ENCODE measurements around the gene PLAGL2.

PLAGL2 gene

GRCh38 chr20:32208499-32209154, 1.1 kb upstream of the PLAGL2 start:
- H3K18ac ChIP-seq (ENCODE audit: low read length) = no peak overlapping the region
- H3K9ac ChIP-seq (ENCODE audit: low read length) = no peak overlapping the region
- no peak overlapping the region for H2AFZ ChIP-seq (ENCODE audit: insufficient read depth, low read length, poor library complexity)
- H2BK120ac ChIP-seq (ENCODE audit: insufficient read depth, low read length, poor library complexity) = no peak overlapping the region
- H3K9me3 ChIP-seq (ENCODE audit: insufficient read depth, low read depth, low read length) = no peaks in the 10 kb centered on the region
- H3K79me1 ChIP-seq (ENCODE audit: low read length) = peaks cover 13% of the 10 kb centered on the region
- no peaks in the 10 kb centered on the region for H3K27me3 ChIP-seq (ENCODE audit: insufficient read depth, low read length)
- peak overlapping the region; percentile 71 for H3K4me2 ChIP-seq (ENCODE audit: low read length)
- WGBS (ENCODE audit: extremely low coverage, insufficient coverage, insufficient read length) = no CpG with 5 or more reads among the region's 13 CpGs
- no peak for DNase-seq
- H3K36me3 ChIP-seq (ENCODE audit: control insufficient read depth in 1 of 2, insufficient read depth in 2 of 2, low read length in 2 of 2) = peaks cover 19 to 22% of the 10 kb centered on the region in 2 experiments
- no peak overlapping the region for H2BK12ac ChIP-seq (ENCODE audit: low read length)
- H3K4ac ChIP-seq (ENCODE audit: low read depth, low read length) = no peak overlapping the region
- H2AK5ac ChIP-seq (ENCODE audit: low read length) = peak overlapping the region; percentile 18
- H3K23ac ChIP-seq (ENCODE audit: low read length) = no peak overlapping the region
- H3K4me3 ChIP-seq (ENCODE audit: low read depth, low read length) = peak overlapping the region; percentile 21
- H3K27ac ChIP-seq (ENCODE audit: low read depth, low read length) = no peak overlapping the region
- H2BK5ac ChIP-seq (ENCODE audit: low read depth, low read length, poor library complexity) = no peak overlapping the region
- peaks cover 17% of the 10 kb centered on the region for H3K79me2 ChIP-seq (ENCODE audit: control insufficient read depth, insufficient read depth, low read length, poor library complexity)
- H4K91ac ChIP-seq (ENCODE audit: low read depth, low read length) = no peak overlapping the region
- H3K4me1 ChIP-seq (ENCODE audit: control insufficient read depth in 1 of 2, insufficient read depth in 2 of 2, low read length in 2 of 2) = peaks cover 20 to 22% of the 10 kb centered on the region in 2 experiments
- H4K12ac ChIP-seq (ENCODE audit: low read depth, low read length) = peak overlapping the region; percentile 70
- H3K14ac ChIP-seq (ENCODE audit: low read length) = no peak overlapping the region
- peak overlapping the region; percentile 90 for H4K8ac ChIP-seq (ENCODE audit: low read depth, low read length)

- H4K12ac ChIP-seq (ENCODE audit: low read depth, low read length) = peak overlapping the region; percentile 98
- H3K4ac ChIP-seq (ENCODE audit: low read depth, low read length) = peak overlapping the region; percentile 99
- no CpG with 5 or more reads among the region's 40 CpGs for WGBS (ENCODE audit: extremely low coverage, insufficient coverage, insufficient read length)
- peak overlapping the region; percentile 93 for H2BK120ac ChIP-seq (ENCODE audit: insufficient read depth, low read length, poor library complexity)
- H2BK12ac ChIP-seq (ENCODE audit: low read length) = peak overlapping the region; percentile 19
- peak overlapping the region; percentile 98 for H4K91ac ChIP-seq (ENCODE audit: low read depth, low read length)
- H3K18ac ChIP-seq (ENCODE audit: low read length) = peak overlapping the region; percentile 94
- H2BK5ac ChIP-seq (ENCODE audit: low read depth, low read length, poor library complexity) = peak overlapping the region; percentile 88
- H3K27ac ChIP-seq (ENCODE audit: low read depth, low read length) = peak overlapping the region; percentile 52
- H2AFZ ChIP-seq (ENCODE audit: insufficient read depth, low read length, poor library complexity) = peak overlapping the region; percentile 77
- peak overlapping the region; percentile 75 for H2AK5ac ChIP-seq (ENCODE audit: low read length)
- peaks cover 22% of the 10 kb centered on the region for H3K79me2 ChIP-seq (ENCODE audit: control insufficient read depth, insufficient read depth, low read length, poor library complexity)
- H3K4me2 ChIP-seq (ENCODE audit: low read length) = peak overlapping the region; percentile 85
- H3K14ac ChIP-seq (ENCODE audit: low read length) = peak overlapping the region; percentile 99
- peaks cover 19 to 26% of the 10 kb centered on the region in 2 experiments for H3K36me3 ChIP-seq (ENCODE audit: control insufficient read depth in 1 of 2, insufficient read depth in 2 of 2, low read length in 2 of 2)
- DNase-seq = no peak
- no peaks in the 10 kb centered on the region for H3K9me3 ChIP-seq (ENCODE audit: insufficient read depth, low read depth, low read length)
- H3K4me3 ChIP-seq (ENCODE audit: low read depth, low read length) = peak overlapping the region; percentile 93
- H4K8ac ChIP-seq (ENCODE audit: low read depth, low read length) = peak overlapping the region; percentile 97
- H3K9ac ChIP-seq (ENCODE audit: low read length) = peak overlapping the region; percentile 93
- H3K23ac ChIP-seq (ENCODE audit: low read length) = no peak overlapping the region
- peaks cover 13% of the 10 kb centered on the region for H3K79me1 ChIP-seq (ENCODE audit: low read length)
- no peaks in the 10 kb centered on the region for H3K27me3 ChIP-seq (ENCODE audit: insufficient read depth, low read length)
- H3K4me1 ChIP-seq (ENCODE audit: control insufficient read depth in 1 of 2, insufficient read depth in 2 of 2, low read length in 2 of 2) = peaks cover 22 to 24% of the 10 kb centered on the region in 2 experiments
Measured at GRCh38 chr20:32206760-32207625, 550 bp downstream of the PLAGL2 start.

- Histone ChIP-seq H3K27me3 (ENCODE audit: insufficient read depth, low read length) (no peaks in the 10 kb centered on the region), H2BK5ac (ENCODE audit: low read depth, low read length, poor library complexity) (no peak overlapping the region), H3K9me3 (ENCODE audit: insufficient read depth, low read depth, low read length) (no peaks in the 10 kb centered on the region), H2AFZ (ENCODE audit: insufficient read depth, low read length, poor library complexity) (peak overlapping the region; percentile 48), H3K79me1 (ENCODE audit: low read length) (peaks cover 13% of the 10 kb centered on the region), H2BK120ac (ENCODE audit: insufficient read depth, low read length, poor library complexity) (no peak overlapping the region), H3K36me3 (ENCODE audit: control insufficient read depth in 1 of 2, insufficient read depth in 2 of 2, low read length in 2 of 2) (peaks cover 23 to 30% of the 10 kb centered on the region in 2 experiments), H3K4me3 (ENCODE audit: low read depth, low read length) (no peak overlapping the region), H4K8ac (ENCODE audit: low read depth, low read length) (no peak overlapping the region), H3K4me1 (ENCODE audit: control insufficient read depth in 1 of 2, insufficient read depth in 2 of 2, low read length in 2 of 2) (peaks cover 22 to 24% of the 10 kb centered on the region in 2 experiments), H3K4me2 (ENCODE audit: low read length) (peak overlapping the region; percentile 85), H3K9ac (ENCODE audit: low read length) (no peak overlapping the region), H3K4ac (ENCODE audit: low read depth, low read length) (peak overlapping the region; percentile 99), H4K12ac (ENCODE audit: low read depth, low read length) (no peak overlapping the region), H4K91ac (ENCODE audit: low read depth, low read length) (no peak overlapping the region), H3K23ac (ENCODE audit: low read length) (no peak overlapping the region), H3K79me2 (ENCODE audit: control insufficient read depth, insufficient read depth, low read length, poor library complexity) (peaks cover 22% of the 10 kb centered on the region), H3K27ac (ENCODE audit: low read depth, low read length) (no peak overlapping the region), H3K18ac (ENCODE audit: low read length) (peak overlapping the region; percentile 40), H2BK12ac (ENCODE audit: low read length) (no peak overlapping the region), H2AK5ac (ENCODE audit: low read length) (peak overlapping the region; percentile 41), H3K14ac (ENCODE audit: low read length) (no peak overlapping the region)
- WGBS (ENCODE audit: extremely low coverage, insufficient coverage, insufficient read length) = no CpG with 5 or more reads among the region's 8 CpGs
- DNase-seq = no peak
Measured at GRCh38 chr20:32205843-32206759, 1.4 kb downstream of the PLAGL2 start.

All from trophoblast cell (in vitro differentiated cells and primary cell).